ENCODE data around the gene DGKB.

DGKB gene

GRCh38 chr7:14095233-14095950, 807.2 kb downstream of the DGKB start:
- DNase-seq (ENCODE audit: low spot score) = no peak
- TF ChIP-seq, protein P1, sequence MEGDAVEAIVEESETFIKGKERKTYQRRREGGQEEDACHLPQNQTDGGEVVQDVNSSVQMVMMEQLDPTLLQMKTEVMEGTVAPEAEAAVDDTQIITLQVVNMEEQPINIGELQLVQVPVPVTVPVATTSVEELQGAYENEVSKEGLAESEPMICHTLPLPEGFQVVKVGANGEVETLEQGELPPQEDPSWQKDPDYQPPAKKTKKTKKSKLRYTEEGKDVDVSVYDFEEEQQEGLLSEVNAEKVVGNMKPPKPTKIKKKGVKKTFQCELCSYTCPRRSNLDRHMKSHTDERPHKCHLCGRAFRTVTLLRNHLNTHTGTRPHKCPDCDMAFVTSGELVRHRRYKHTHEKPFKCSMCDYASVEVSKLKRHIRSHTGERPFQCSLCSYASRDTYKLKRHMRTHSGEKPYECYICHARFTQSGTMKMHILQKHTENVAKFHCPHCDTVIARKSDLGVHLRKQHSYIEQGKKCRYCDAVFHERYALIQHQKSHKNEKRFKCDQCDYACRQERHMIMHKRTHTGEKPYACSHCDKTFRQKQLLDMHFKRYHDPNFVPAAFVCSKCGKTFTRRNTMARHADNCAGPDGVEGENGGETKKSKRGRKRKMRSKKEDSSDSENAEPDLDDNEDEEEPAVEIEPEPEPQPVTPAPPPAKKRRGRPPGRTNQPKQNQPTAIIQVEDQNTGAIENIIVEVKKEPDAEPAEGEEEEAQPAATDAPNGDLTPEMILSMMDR (conservative IDR thresholded peaks at IDR 0.05; ENCODE audit: low read depth) = no peak
- CTCF ChIA-PET = no interaction called here
- POLR2A ChIA-PET (ENCODE audit: low non-redundant PET) = no interaction called here
- H3K27ac ChIP-seq = no peak overlapping the region

All from RWPE1 (cell line).